Activated T-cell treated with anti-CD3 and anti-CD28 coated beads for 4 hours (primary cell): Measurements from ENCODE around the gene NRIP3.

Experiments
- DNase-seq: peaks from one replicate; pipeline ENCODE4 v3.0.0-alpha.2; 2020

Gene NRIP3

GRCh38 chr11:9003573-9004182 lies at the start of gene NRIP3:
TSS of gene NRIP3 (minus strand) at chr11:9004001. CDS start at chr11:9003935, 66 bp downstream.
- DNase-seq = peak; percentile 67

GRCh38 chr11:9052316-9052715 lies 48.5 kb upstream of the NRIP3 start:
- no peak for DNase-seq

DNA sequence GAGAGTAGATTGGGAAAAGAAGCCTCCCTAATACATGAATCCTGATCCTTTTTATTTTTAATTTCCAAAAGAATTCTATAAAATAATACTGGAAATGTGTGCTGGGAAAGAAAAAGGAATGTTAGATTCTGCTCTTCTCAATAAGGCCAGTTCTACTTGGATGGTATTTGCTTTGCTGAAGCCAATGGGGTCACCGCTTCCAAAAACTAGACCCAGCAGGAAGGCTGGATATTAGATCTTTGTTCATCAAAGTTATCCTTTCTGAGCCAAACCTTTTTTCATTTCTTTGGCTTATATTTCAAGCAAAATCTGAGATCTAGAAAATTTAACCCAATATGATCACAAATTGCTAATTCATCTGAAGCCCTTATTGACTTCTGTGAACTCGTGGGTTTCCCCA lies 46.2 kb upstream of the NRIP3 start:
- no peak for DNase-seq

- no peak for DNase-seq
These were observed 44.2 kb upstream of the NRIP3 start for GRCh38 chr11:9047964-9048523.

DNA sequence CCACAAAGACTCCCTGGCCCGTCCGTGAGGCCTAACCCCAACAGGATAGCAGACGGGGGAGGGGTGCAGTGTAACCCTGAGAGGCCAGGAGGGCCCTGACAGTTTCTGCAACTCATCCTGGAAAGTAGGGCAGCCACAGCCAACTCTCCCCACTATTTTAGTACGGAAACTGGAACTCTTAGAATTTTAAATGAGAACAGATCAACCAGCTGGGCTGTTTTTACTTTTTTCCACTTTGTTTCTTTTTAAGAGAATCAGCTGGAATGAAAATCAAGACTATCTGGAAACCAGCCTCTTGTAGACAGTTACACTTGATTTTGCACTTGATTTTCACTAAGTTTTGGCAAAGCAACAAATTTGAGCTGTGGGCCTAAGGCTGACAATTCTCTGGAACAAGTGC lies 42.7 kb upstream of the NRIP3 start:
- no peak for DNase-seq

GRCh38 chr11:9042488-9042887 lies 38.7 kb upstream of the NRIP3 start:
- no peak for DNase-seq

DNA sequence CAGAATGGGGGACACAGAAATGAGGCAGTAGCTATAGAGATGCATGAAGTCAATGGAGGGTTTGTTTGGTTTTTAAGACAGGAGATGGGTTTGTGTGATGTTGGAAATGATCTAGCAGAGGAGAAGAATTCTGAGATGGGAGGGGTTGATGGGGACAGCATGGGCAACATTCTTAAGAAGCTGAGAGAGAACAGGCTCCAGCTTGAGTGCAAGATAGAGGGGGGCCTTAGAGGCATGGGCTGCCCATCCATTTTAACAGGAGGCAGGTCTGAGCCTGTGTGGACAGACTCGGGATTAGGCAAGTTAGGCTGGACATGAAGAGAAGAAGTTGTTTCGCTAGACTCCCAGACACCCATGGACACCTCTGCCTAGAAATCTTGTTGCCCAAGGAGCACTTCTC lies 37.9 kb upstream of the NRIP3 start:
- no peak for DNase-seq

- DNase-seq = no peak
These were observed 36.6 kb upstream of the NRIP3 start for GRCh38 chr11:9040410-9040809.

DNA sequence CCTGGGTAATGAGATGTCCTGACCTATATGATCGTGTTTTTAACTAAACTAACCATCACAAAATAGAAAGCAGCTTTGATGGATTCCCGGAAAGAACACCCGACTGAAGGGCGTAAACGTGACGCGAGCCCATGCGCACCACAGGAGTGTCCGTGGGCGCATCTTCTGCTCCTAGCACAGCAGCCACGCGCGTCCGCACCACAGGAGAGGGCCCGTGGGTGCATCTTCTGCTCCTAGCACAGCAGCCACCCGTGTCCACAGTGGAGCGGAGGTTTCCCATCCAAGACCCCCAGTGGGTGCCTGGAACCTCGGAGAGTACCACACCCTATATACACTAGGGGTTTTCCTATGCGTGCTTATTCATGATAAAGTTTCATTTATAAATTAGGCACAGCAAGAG lies 36.1 kb upstream of the NRIP3 start:
- DNase-seq = no peak

DNA sequence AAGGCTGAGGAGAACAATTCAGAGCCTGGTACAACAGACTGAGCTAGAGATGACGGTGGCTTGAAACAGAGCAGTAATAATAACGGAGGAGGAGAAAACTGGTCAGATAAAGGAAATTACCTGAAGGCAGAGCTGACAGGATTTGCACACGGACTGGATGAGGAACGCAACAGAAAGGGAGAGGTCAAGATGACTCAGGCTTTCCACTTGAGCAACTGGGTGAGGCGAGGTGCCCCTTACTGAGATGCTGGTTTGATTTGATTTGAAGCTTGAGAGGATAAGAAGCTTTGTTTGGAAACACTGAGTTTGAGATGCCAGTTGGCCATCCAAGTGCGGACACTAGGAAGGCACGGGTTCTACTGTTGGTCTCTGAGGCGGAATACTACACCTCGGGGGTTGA lies 35.4 kb upstream of the NRIP3 start:
- DNase-seq = no peak

DNA sequence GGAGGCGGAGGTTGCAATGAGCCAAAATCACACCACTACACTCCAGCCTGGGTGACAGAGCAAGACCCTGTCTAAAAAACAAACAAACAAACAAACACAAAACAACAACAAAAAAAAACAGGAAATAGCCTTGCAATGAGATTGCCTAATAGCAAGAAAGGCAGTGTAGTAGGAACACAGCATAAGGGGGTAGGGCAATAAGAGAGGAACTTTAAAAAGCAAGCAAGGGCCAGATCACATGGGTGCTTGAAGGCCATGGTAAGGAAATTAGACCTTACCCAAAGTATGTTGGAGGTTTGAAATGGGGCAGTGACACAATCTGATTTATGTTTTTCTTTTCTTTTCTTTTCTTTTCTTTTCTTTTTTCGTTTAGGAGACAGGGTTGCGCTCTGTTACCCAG lies 34.7 kb upstream of the NRIP3 start:
- no peak for DNase-seq

DNA sequence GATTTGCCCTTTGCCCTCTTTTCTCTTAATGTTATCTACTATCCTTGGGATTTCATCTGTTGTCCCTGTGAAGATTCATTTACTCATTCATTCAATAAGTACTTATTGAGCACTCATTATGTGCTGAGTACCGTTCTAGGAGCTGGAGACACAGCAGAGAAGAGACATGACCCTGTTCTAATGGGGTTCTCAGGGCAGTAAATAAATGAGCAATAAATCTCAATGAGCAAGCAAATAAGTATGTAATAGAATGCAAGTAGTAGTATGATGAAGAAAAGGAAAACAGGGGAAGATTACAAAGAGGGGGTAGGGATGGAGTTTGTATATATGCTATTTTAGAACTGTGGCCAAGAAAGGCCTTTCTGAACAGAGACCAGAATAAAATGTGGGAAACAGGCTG lies 34.2 kb upstream of the NRIP3 start:
- DNase-seq = no peak

GRCh38 chr11:9037046-9037780 lies 33.4 kb upstream of the NRIP3 start:
- DNase-seq = no peak

GRCh38 chr11:9030601-9031000 lies 26.8 kb upstream of the NRIP3 start:
- no peak for DNase-seq

DNA sequence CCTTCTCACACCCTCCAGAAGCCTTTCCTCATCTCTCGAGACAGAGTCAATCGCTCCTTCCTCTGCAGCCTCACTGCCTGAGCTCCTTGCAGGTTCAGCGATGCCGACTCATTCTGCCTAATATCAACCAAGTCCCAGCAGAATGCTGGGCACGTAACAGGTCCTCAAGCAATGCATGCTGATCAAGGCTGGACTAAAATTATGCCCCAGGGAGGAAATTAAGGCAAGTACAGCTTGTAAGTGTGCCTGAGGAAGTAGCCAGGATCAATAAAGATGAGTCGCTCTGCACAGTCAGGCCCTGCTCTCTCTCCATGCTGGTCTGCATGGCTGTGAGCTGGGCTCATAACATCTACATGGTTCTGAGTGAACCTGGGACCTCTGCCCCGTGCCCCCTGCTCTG lies 25.6 kb upstream of the NRIP3 start:
- DNase-seq = no peak

GRCh38 chr11:9028581-9028980 lies 24.8 kb upstream of the NRIP3 start:
- DNase-seq = no peak

DNA sequence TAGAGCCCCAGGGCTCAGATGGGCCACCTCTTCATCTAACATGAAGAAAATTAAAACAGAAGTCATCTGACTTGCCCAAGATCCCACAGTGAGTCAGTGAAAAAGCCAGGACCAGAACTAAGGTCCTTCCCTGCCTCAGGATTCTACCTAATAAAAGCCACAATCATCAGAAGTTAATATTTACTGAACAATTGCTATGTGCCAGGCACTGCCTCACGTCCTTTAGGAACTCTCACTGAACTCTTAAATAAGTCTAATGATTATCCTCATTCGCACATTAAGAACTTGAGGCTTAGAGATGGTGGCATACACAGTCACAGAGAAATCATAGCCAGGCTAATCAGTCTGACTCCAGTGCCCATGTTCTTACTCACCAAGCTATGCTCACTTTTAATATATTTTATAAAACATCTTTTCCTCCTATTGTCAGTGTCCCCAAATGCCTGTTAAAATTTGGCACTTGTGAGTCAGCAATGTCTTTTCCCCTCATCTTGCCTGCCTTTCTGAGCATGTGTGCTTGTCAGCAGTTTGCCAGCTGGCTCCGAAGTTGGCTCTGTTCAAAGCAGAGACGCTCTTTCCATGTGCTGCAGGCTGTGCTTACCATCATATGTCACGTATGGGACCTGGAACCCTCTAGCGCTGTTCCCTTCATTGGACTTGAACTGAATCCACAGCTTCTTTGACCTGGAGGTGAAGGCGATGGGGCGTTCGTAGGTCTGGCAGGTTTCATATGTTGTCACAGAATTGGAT lies 21.5 kb upstream of the NRIP3 start:
- DNase-seq = no peak

GRCh38 chr11:9022961-9023680 lies 19.3 kb upstream of the NRIP3 start:
- DNase-seq = no peak

DNA sequence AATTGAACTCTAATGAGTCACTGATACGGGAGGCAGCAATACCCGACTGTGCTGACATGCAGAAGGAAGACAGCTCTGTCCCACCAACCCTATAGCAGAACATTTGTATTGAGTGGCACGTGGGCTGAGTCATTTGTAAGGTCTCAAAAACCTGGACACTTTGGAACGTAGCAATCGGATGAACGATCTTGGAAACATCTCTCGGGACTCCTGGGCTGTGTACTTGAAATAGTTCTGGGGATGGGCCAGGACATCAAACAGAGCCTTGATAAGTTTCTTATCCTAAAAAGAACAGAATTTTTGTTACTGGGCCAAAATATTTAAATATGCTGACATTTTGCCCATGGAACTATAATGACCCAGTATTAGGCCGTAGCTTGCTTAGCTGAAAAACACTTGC lies 17.1 kb upstream of the NRIP3 start:
- no peak for DNase-seq

GRCh38 chr11:9019861-9020260 lies 16.1 kb upstream of the NRIP3 start:
- no peak for DNase-seq

DNA sequence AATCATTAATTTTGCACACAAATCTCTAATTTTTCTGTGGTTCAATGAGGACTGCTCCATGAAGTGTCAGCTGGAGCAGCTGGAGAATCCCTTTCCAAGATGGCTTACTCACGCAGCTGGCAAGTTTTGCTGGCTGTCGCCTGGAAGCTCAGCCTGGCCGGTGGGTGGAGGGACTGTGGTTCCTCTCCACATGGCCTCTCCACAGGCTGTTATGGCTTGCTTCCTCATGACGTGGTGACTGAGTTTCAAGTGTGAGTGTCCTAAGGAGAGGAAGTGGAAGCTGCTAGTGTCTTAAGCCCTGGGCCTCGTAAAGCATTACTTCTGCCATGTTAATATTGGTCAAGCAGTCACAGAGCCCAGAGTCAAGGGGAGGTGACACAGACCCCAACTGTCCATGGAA lies 14.0 kb upstream of the NRIP3 start:
- no peak for DNase-seq

DNA sequence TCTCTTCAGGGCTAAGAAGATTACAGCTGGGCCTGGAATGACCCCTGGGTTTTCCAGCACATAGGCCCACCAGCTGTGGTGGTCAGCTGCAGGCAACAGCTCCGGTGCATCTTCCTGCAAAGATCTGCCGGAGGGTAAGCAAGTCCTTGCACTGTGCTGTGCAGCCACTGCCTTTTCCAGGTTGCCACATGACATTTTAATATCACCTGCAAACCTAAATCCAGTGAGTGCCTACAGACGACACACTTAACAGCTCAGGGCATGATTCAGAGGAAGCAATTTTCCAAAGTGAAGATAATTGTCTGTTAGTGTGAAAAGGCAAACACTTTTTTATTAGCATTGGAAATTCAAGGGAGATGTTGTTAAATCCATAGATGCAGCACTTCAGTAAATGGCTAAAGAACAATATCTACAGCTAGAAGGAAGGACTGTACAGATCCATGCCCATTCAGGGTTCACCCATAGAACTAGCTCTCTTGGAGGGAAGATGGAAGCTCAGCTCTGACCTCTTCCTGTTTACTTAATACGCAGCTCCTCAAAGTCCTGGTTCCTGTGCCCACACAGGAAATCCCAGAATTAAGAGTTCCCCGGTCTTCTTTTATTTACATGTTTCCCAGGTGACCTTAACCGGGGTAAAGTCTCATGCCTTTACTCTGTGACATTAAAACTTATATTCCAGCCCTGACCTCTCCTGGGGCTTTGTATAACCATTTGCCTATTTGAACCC lies 13.3 kb upstream of the NRIP3 start:
- no peak for DNase-seq

GRCh38 chr11:9015677-9016076 lies 11.9 kb upstream of the NRIP3 start:
- peak; percentile 40 for DNase-seq
